ENCODE data around the gene PRPH. TPM values are rescaled to one million over a fixed set of nuclear protein-coding genes. Genes with fewer than 3 reads are reported as not detected.

PRPH gene
- total and polyA plus RNA-seq, 2 of the 8 experiments (the other 6 are each of a cell fraction or from before 2014, with no cell fraction given), result 0.79 to 1.4 TPM

DNA sequence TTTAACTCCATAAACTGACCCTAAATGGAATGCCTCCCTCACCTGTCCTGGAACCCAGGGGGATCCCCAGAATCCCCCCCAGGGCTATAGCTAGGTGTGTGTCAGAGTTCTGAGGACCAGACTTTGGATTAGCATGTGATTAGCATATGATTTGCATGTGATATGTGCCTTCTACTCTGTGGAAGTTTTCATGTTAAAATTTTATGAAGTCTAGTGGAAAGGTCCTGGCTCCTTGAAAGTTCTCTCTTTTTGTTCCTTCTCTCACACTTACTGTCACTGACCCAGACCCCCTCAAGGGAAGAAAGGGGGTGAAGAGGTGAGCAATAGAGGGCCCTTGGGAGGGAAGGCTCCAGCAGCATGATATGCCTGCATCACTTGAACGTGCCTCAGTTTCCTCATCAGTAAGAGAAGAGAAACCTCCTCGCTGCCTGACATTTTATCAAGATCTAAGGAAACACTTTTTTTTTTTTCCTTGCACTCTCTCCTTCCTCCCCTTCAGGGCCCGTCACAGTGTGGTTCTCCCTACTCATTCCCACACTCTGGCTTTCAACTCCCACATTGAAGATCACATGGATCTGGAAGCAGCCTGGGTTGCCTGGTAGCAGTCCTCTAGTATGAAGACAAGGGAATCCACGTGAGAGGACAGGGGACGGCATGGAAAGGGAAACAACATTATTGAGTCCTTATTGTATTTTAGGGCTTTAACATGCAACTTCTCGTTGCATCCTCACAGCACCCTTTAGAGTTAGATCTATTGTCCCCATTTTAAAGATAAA, 45.3 kb downstream of the PRPH start:
- Histone ChIP-seq H3K23me2 (ENCODE audit: low read depth, low read length) (peaks cover 8% of the 10 kb centered on the region), H3K4me2 (ENCODE audit: insufficient read depth in 1 of 2, low read depth in 2 of 2, low read length in 2 of 2) (peak overlapping the region; percentile 12 to 71; a peak in 2 of 4 replicates), H3K18ac (ENCODE audit: extremely low read depth, low read length) (no peak overlapping the region), H3K23ac (ENCODE audit: insufficient read length) (no peak overlapping the region), H3K79me1 (ENCODE audit: low read depth, low read length) (no peaks in the 10 kb centered on the region), H4K8ac (ENCODE audit: extremely low read depth, insufficient read depth, low read length) (no peak overlapping the region), H3K36me3 (ENCODE audit: control insufficient read depth in 2 of 4, insufficient read depth in 4 of 4, low read length in 3 of 4) (peaks cover 0 to 8% (median 0%) of the 10 kb centered on the region in 4 experiments; a peak in 1 of 8 replicates), H4K5ac (ENCODE audit: insufficient read length, low read depth, low read length) (no peak overlapping the region), H4K20me1 (replicated peaks in 1 of 2; ENCODE audit: control insufficient read depth in 1 of 2, insufficient read depth in 2 of 2, low read length in 2 of 2) (peaks cover 7 to 10% of the 10 kb centered on the region in 2 experiments), H3K27me3 (replicated peaks in 1 of 4; ENCODE audit: control insufficient read depth in 3 of 4, extremely low read depth in 1 of 4, insufficient read depth in 3 of 4, low read length in 3 of 4) (peaks cover 81 to 99% (median 96%) of the 10 kb centered on the region in 4 experiments), H2AFZ (ENCODE audit: low read length) (no peak overlapping the region), H3K56ac (replicated peaks; ENCODE audit: insufficient read length, low read depth, low read length) (no peak overlapping the region), H2AK5ac (ENCODE audit: low read depth, low read length) (0 out of 2 replicates have a peak overlapping the region, but pooled peaks have one; percentile 12), H3K4me3 (ENCODE audit: extremely low read depth in 1 of 4, insufficient read depth in 2 of 4, low read depth in 3 of 4, low read length in 4 of 4) (peak overlapping the region in 1 of 4 experiments; percentile 78; a peak in 1 of 8 replicates), H2BK12ac (ENCODE audit: low read depth, low read length) (no peak overlapping the region), H3K4me1 (replicated peaks in 1 of 4; ENCODE audit: control insufficient read depth in 3 of 4, insufficient read depth in 4 of 4, low read length in 3 of 4) (peaks cover 4 to 51% (median 34%) of the 10 kb centered on the region in 4 experiments), H2BK120ac (replicated peaks; ENCODE audit: low read depth, low read length) (no peak overlapping the region), H2BK15ac (ENCODE audit: low read length) (no peak overlapping the region), H3K27ac (ENCODE audit: low read depth, low read length) (no peak overlapping the region), H3K9ac (replicated peaks in 1 of 4; ENCODE audit: extremely low read depth in 1 of 4, low read depth in 3 of 4, low read length in 3 of 4) (no peak overlapping the region), H3K14ac (ENCODE audit: insufficient read length) (no peak overlapping the region), H2BK20ac (ENCODE audit: low read length) (no peak overlapping the region), H3K79me2 (ENCODE audit: control insufficient read depth in 1 of 2, insufficient read depth in 2 of 2, low read length in 2 of 2) (no peaks in the 10 kb centered on the region), H4K91ac (replicated peaks; ENCODE audit: insufficient read length, low read length) (no peak overlapping the region), H2BK5ac (ENCODE audit: low read depth, low read length) (no peak overlapping the region), H3K9me3 (ENCODE audit: insufficient read depth in 2 of 2, low read depth in 1 of 2, low read length in 1 of 2) (peaks cover 0 to 6% of the 10 kb centered on the region in 2 experiments; a peak in 1 of 4 replicates), H3K4ac (replicated peaks; ENCODE audit: insufficient read length, low read depth, low read length) (no peak overlapping the region)
- POLR2A ChIA-PET (ENCODE audit: partially characterized antibody), result interaction anchor here (4.0 kb wide), 1 partner anchor 7 kb away, joined by 31 read pairs; no protein-coding TSS in a partner anchor
- FAIRE-seq, result no peak
- DNase-seq (ENCODE audit: low read depth in 1 of 2, low spot score in 2 of 2), result no peak
- CTCF ChIA-PET (ENCODE audit: partially characterized antibody), result interaction anchor here (1.0 to 12.7 kb wide), 8 partner anchors 9 to 56 kb away, joined by 4 to 276 read pairs (median 76); partner anchors contain the start of genes DNAJC22, PRPH and TROAP
- 29% methylated on average over 5 of the region's 6 CpGs; no CpG with 5 or more reads in 1 of the 2 experiments for WGBS, 2 experiments (ENCODE audit: extremely low coverage in 1 of 2, insufficient coverage in 1 of 2, insufficient read length in 1 of 2, insufficient replicate concordance in 2 of 2, low coverage in 1 of 2, low lambda C conversion rate in 2 of 2, missing lambda C conversion rate in 1 of 2)
- no peak for TF ChIP-seq POU5F1 (IDR thresholded peaks at IDR 0.05; ENCODE audit: low read depth, low read length)
- TF ChIP-seq, protein P1, sequence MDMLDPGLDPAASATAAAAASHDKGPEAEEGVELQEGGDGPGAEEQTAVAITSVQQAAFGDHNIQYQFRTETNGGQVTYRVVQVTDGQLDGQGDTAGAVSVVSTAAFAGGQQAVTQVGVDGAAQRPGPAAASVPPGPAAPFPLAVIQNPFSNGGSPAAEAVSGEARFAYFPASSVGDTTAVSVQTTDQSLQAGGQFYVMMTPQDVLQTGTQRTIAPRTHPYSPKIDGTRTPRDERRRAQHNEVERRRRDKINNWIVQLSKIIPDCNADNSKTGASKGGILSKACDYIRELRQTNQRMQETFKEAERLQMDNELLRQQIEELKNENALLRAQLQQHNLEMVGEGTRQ (IDR thresholded peaks at IDR 0.05; ENCODE audit: low read length), result no peak
- TF ChIP-seq KDM1A (IDR thresholded peaks at IDR 0.05; ENCODE audit: borderline replicate concordance, low read length), result no peak
- no peak for TF ChIP-seq CTCF (IDR thresholded peaks at IDR 0.05; ENCODE audit: control extremely low read depth in 1 of 3, insufficient read depth in 1 of 3, low read depth in 1 of 3, low read length in 3 of 3)
- TF ChIP-seq EZH2 (IDR thresholded peaks at IDR 0.05; ENCODE audit: low read depth, low read length, severe bottlenecking), result no peak
- TF ChIP-seq CHD1 (IDR thresholded peaks at IDR 0.05; ENCODE audit: low read depth, low read length), result no peak
- no peak for TF ChIP-seq SIN3A (conservative IDR thresholded peaks at IDR 0.05 in 1 of 2, IDR thresholded peaks at IDR 0.05 in 1 of 2; ENCODE audit: low read depth in 1 of 2, low read length in 2 of 2)

Data from H1 (cell line).